Suppressor macrophage treated with lipopolysaccharide for 1 hour (primary cell): ENCODE results near the gene MYLK.

Experiments used
- DNase-seq, 3 donors: peaks; one replicate each; pipeline ENCODE4 v3.0.0-alpha.2; 2020 to 2022

MYLK gene

GRCh38 chr3:123789760-123790159 is 94.4 kb downstream of the MYLK start:
- no peak for DNase-seq

- no peak for DNase-seq
These were observed 95.0 kb downstream of the MYLK start for GRCh38 chr3:123789160-123789559.

- no peak for DNase-seq
These were observed 95.4 kb downstream of the MYLK start for GRCh38 chr3:123788710-123789109.

GRCh38 chr3:123787133-123787532 is 97.0 kb downstream of the MYLK start:
- no peak for DNase-seq

- no peak for DNase-seq
These were observed 98.5 kb downstream of the MYLK start for GRCh38 chr3:123785602-123786001.

- DNase-seq = no peak
These were observed 100.3 kb downstream of the MYLK start for GRCh38 chr3:123783811-123784210.

GRCh38 chr3:123783050-123783689 is 101.0 kb downstream of the MYLK start:
- no peak for DNase-seq

- no peak for DNase-seq
These were observed 101.6 kb downstream of the MYLK start for GRCh38 chr3:123782488-123782887.

- DNase-seq = no peak
These were observed 102.4 kb downstream of the MYLK start for GRCh38 chr3:123781571-123782275.

GRCh38 chr3:123781138-123781537 is 103.0 kb downstream of the MYLK start:
- no peak for DNase-seq

- no peak for DNase-seq
These were observed 103.5 kb downstream of the MYLK start for GRCh38 chr3:123780656-123781055.

- DNase-seq = peak in 1 of 3 donors; percentile 25
These were observed 104.4 kb downstream of the MYLK start for GRCh38 chr3:123779655-123780231.

GRCh38 chr3:123778991-123779622 is 105.0 kb downstream of the MYLK start:
- no peak for DNase-seq

- no peak for DNase-seq
These were observed 105.6 kb downstream of the MYLK start for GRCh38 chr3:123778525-123778924.

GRCh38 chr3:123776071-123776782 is 107.9 kb downstream of the MYLK start:
- DNase-seq = no peak

GRCh38 chr3:123774474-123774873 is 109.7 kb downstream of the MYLK start:
- DNase-seq = no peak

GRCh38 chr3:123773681-123774431 is 110.3 kb downstream of the MYLK start:
- no peak for DNase-seq

GRCh38 chr3:123769356-123769743 is 114.8 kb downstream of the MYLK start:
- DNase-seq = no peak

- no peak for DNase-seq
These were observed 115.4 kb downstream of the MYLK start for GRCh38 chr3:123768480-123769355.

GRCh38 chr3:123767564-123768292 is 116.4 kb downstream of the MYLK start:
- no peak for DNase-seq

- DNase-seq = no peak
These were observed 117.1 kb downstream of the MYLK start for GRCh38 chr3:123767009-123767372.
